GM12872 (cell line): Measurements from ENCODE around the gene LEFTY1.

Source experiments
- TF ChIP-seq, protein P1 (sequence below): IDR thresholded peaks from 3 replicates; pipeline ENCODE4 v1.5.1; 2011; ENCODE audit warnings: low read depth, mild to moderate bottlenecking, low read length, moderate library complexity; ENCODE audit not compliant: insufficient read depth

LEFTY1 gene

DNA sequence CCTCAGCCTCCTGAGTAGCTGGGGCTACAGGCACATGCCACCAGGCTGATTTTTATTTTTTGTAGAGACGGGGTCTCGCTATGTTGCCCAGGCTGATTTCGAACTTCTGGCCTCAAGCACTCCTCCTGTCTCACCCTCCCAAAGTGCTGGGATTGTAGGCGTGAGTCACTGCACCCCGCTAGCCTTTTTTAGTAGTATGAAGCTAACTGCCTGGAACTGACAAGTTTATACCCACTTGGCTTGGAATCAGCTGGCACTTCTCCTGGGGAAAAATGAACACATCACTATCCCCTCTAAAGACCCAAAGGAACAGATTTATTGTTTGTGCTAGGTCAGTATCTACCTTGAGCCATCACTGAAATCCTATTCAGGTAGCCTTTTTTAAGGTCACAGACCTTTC, 25.8 kb downstream of the LEFTY1 start:
- TF ChIP-seq, protein P1, sequence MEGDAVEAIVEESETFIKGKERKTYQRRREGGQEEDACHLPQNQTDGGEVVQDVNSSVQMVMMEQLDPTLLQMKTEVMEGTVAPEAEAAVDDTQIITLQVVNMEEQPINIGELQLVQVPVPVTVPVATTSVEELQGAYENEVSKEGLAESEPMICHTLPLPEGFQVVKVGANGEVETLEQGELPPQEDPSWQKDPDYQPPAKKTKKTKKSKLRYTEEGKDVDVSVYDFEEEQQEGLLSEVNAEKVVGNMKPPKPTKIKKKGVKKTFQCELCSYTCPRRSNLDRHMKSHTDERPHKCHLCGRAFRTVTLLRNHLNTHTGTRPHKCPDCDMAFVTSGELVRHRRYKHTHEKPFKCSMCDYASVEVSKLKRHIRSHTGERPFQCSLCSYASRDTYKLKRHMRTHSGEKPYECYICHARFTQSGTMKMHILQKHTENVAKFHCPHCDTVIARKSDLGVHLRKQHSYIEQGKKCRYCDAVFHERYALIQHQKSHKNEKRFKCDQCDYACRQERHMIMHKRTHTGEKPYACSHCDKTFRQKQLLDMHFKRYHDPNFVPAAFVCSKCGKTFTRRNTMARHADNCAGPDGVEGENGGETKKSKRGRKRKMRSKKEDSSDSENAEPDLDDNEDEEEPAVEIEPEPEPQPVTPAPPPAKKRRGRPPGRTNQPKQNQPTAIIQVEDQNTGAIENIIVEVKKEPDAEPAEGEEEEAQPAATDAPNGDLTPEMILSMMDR: no peak

DNA sequence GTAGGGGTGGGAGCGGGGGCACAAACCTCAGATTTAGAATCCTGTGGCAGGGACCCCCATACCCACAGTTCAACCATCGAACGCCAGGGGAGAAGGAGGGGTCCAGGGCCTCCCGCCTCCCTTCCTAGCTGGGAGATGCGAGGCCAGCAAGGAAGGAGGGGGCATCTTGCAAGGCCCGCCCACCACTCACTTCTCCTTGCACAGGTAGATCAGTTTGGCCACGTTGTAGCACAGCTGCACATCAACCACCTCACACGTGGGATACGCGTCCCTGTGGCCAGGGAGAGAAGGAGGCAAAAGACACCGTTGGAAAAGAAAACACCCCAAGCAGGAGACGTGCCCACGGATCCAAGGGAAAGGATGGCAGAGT, 26.4 kb downstream of the LEFTY1 start:
- TF ChIP-seq, protein P1: no peak

DNA sequence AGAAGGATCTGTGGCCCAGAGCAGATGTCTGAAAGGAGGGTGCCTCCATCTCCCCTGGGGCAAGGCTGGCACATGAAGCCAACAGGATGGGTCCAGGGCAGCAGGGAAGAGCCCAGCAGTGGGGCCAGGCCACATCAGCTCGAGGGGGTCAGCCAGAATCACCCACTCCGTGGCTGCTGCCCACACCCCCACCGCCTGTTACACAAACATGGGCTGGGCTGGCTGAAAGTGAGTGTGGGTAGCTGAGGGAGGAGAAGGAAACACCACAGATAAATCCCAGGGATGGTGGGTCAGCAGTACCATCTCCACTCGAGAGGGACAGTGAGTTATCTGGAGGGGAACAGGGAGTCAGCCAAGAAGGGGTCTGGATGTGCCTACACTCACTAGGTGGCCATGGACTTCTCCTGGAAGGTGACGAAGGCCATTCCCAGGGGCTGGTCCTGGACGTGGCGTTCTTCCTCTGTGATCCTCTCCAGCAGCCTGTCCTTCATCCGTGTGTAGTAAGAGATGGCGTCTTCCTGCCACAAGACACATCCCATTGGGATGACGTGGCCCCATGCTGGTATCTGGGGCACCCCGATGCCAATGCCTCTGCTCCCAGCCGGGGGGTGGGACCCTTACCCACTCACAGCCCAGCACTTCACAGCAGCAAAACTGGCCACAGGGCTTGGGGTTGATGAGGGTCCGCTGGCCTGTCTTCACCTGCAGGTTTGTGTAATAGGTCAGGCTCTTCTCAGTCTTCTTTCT, 26.9 kb downstream of the LEFTY1 start:
- TF ChIP-seq, protein P1: no peak

DNA sequence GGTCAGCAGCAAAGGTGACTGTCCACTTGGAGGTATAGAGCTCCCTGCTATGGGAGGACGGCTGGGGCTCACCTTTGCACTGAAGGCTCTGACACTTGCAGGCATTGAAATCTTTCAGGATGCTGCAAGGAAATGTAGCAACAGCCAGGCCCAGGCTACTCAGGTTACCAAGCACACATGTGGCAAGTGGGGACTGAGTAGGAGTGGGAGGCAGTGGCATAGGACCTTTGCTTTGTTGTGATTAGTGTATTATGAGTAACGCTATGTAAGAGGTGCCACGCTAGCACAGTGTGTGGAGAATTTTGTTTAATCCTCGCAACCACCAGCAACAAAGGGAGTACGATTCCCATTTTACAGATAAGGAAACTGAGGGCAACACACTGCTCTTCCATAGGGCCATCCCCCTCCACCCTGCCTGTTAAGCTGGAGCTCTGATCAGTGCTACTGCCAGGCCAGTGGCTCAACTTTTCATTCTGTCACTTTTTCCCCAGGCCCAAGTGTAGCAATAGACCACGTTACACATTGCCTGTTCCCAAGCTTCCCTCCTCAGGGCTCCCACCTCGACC, 28.0 kb downstream of the LEFTY1 start:
- TF ChIP-seq, protein P1: no peak

DNA sequence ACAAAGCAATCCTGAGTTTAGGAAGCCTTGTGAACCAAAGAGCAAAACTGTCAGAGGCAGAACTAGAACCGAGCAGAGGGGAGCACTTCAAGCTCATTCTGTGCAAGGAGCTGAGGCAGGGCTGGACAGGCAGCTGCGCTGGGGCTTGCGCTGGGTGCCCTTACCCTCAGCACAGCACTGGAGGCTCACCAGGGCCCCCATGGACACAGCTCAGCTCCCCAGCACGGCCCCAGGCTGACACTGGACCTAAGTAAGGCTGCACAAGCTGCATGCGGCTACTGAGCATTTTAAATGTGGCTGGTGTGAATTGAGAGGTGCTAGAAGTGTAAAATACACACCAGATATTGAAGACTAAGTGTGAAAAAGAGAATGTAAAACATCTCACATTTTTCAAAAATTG, 28.8 kb downstream of the LEFTY1 start:
- TF ChIP-seq, protein P1: no peak

DNA sequence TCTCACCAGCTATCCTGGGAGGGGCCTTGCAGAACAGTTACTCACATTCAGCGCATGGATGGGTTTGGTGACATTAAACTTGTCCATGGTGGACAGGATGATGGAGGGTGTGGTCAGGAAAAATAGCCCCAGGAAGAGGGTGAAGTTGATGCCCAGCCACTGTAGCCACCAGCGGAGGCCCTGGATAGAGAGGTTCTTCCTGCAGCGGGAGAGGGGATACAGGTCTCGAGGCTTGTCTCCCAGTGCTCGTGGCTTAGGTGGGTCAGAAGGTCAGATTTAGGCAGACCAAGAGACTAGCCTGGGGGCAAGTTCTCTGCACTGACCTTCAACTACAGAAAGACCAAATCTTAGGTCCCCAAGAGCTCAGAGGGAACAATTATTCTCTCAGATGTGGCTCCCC, 29.8 kb downstream of the LEFTY1 start:
- TF ChIP-seq, protein P1: no peak

DNA sequence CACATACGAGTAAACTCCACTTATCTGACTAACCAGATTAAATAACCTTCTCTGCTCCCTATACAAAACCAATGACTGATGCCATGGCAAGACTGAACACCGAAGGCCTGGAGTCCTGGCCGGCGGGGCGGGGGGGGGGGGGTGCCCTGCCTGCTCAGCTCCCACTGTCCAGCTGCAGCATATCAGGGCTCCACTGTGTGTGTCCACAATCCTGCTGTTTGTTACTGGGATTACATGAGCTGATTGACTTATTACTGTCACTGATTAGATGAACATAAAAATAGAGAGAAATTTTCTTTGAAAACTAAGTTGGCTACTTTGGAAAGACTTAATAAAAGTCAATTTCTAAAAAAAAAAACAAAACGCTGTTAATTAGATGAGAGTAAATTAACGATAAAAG, 31.7 kb downstream of the LEFTY1 start:
- TF ChIP-seq, protein P1: no peak
